Prostate gland (tissue), 2 donors: ENCODE results near the gene AP1S3. TPM values are rescaled to one million over a fixed set of nuclear protein-coding genes. Genes with fewer than 3 reads are reported as not detected.

ENCODE experiments used
- DNase-seq: peaks from one replicate; pipeline ENCODE4 v3.0.0-alpha.2; 2019; ENCODE audit warnings: low spot score
- H3K27ac ChIP-seq, 2 donors: fragments of 200-600 bp; sonication (generic); 2 replicates each; pipeline ENCODE4 v1.5.1; 2017 to 2019
- H3K27me3 ChIP-seq: fragments of 200-600 bp; sonication (generic); replicated peaks from 2 replicates; pipeline ENCODE4 v1.5.1; 2019; ENCODE audit not compliant: insufficient read depth
- H3K36me3 ChIP-seq, 2 donors: fragments of 200-600 bp; sonication (generic); 1 replicate in 1 of 2; 2 replicates in 1 of 2; pipeline versions ENCODE4 v1.5.1 to v1.8.1; 2017 to 2019
- H3K4me1 ChIP-seq: fragments of 200-600 bp; sonication (generic); replicated peaks from 2 replicates; pipeline ENCODE4 v1.5.1; 2019
- H3K4me3 ChIP-seq, 2 donors: fragments of 200-600 bp; sonication (generic); 2 replicates each; pipeline ENCODE4 v1.5.1; 2017 to 2019
- H3K9me3 ChIP-seq: fragments of 200-600 bp; sonication (generic); 2 replicates; pipeline ENCODE4 v1.5.1; 2017
- CTCF ChIP-seq, 4 experiments: fragments of 200-600 bp in 2 of 4; fragments of 450-650 bp in 2 of 4; sonication (generic) in 2 of 4; IDR thresholded peaks; 1 replicate in 3 of 4; 2 replicates in 1 of 4; pipeline ENCODE4 v1.5.1; 2016 to 2019; ENCODE audit warnings: antibody characterized with exemption in 4 of 4, mild to moderate bottlenecking in 2 of 4, moderate library complexity in 2 of 4
- POLR2A ChIP-seq: fragments of 450-650 bp; IDR thresholded peaks from one replicate; pipeline ENCODE4 v1.6.1; 2016; ENCODE audit warnings: antibody characterized with exemption, mild to moderate bottlenecking
- POLR2AphosphoS5 ChIP-seq: sonication (generic); formaldehyde crosslinking; IDR thresholded peaks from one replicate; pipeline ENCODE4 v1.6.1; 2017; ENCODE audit warnings: antibody characterized with exemption
- WGBS: methylation state at CpG from one replicate; pipeline ENCODE4 v1.1.5; 2018; 5-methylcytosine and 5-hydroxymethylcytosine counted together
- intact Hi-C: fragments of 100-400 bp; cut with DNase I; formaldehyde crosslinking; loops from one replicate; pipeline ENCODE4 v1.14.2; 2022
- total RNA-seq, 2 donors: library from RNA; depleted of rRNA; stranded (reverse); fragments of >200 nt; gene quantifications; one replicate each; pipeline ENCODE4 v1.1.0, GENCODE V29; 2016

AP1S3 gene
- total RNA-seq, 2 donors from 2014 or later, result 2.7 to 7.7 TPM

- TF ChIP-seq POLR2A (no peak), POLR2AphosphoS5 (no peak), CTCF (IDR thresholded peaks at IDR 0.05) (no peak)
- 83% methylated on average over 7 of the region's 7 CpGs for WGBS
- H3K4me1 ChIP-seq, result no peaks in the 10 kb centered on the region
- H3K9me3 ChIP-seq, result no peaks in the 10 kb centered on the region
- intact Hi-C loops, result no loop called here
- DNase-seq, result no peak
- no peaks in the 10 kb centered on the region for H3K27me3 ChIP-seq
- no peak overlapping the region for H3K4me3 ChIP-seq
- H3K36me3 ChIP-seq, result no peaks in the 10 kb centered on the region
- H3K27ac ChIP-seq, result no peak overlapping the region
Observed at GRCh38 chr2:223779877-223780276, 57.5 kb downstream of the AP1S3 start.

- Histone ChIP-seq H3K27me3 (no peaks in the 10 kb centered on the region), H3K36me3 (no peaks in the 10 kb centered on the region), H3K9me3 (no peaks in the 10 kb centered on the region), H3K4me1 (no peaks in the 10 kb centered on the region), H3K27ac (no peak overlapping the region), H3K4me3 (no peak overlapping the region)
- TF ChIP-seq CTCF (IDR thresholded peaks at IDR 0.05) (no peak), POLR2A (no peak), POLR2AphosphoS5 (no peak)
- intact Hi-C loops, result no loop called here
- WGBS, result 91% methylated on average over 8 of the region's 8 CpGs
- no peak for DNase-seq
Observed at GRCh38 chr2:223774193-223774592, 63.2 kb downstream of the AP1S3 start.

GRCh38 chr2:223772363-223772762 lies 65.0 kb downstream of the AP1S3 start:
- TF ChIP-seq POLR2A, result no peak
- no peak for TF ChIP-seq CTCF (IDR thresholded peaks at IDR 0.05)
- no peak for TF ChIP-seq POLR2AphosphoS5
- 50% methylated on average over 3 of the region's 3 CpGs for WGBS

DNA sequence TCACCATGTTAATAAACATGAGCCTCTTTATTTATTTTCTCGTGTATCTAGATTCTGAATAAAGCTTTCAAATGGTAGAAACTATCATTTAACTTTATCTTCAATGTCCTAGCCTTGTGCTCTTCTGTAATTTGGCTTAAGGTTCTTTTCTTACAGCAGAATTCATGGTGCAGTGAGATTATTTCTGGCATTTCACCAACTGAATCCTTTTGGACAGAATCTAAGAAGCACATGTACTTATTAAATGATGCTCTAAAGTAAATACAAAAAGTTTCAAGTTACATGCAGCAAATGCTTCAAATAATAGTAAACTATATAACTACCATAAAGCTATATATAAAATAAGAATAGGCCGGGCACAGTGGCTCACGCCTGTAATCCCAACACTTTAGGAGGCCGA lies 65.9 kb downstream of the AP1S3 start:
- DNase-seq, result no peak
- Histone ChIP-seq H3K27me3 (no peaks in the 10 kb centered on the region), H3K27ac (no peak overlapping the region), H3K4me3 (no peak overlapping the region), H3K9me3 (no peaks in the 10 kb centered on the region), H3K4me1 (no peaks in the 10 kb centered on the region), H3K36me3 (no peaks in the 10 kb centered on the region)
- 51% methylated on average over 4 of the region's 4 CpGs for WGBS
- intact Hi-C loops, result no loop called here
- no peak for TF ChIP-seq CTCF (IDR thresholded peaks at IDR 0.05)
- TF ChIP-seq POLR2AphosphoS5, result no peak
- TF ChIP-seq POLR2A, result no peak

More at GRCh38 chr2:223772363-223772762, 65.0 kb downstream of the AP1S3 start:
- Histone ChIP-seq H3K4me3 (no peak overlapping the region), H3K27ac (no peak overlapping the region), H3K9me3 (no peaks in the 10 kb centered on the region), H3K4me1 (no peaks in the 10 kb centered on the region), H3K27me3 (no peaks in the 10 kb centered on the region), H3K36me3 (no peaks in the 10 kb centered on the region)
- DNase-seq, result no peak
- intact Hi-C loops, result no loop called here

GRCh38 chr2:223768179-223768578 lies 69.2 kb downstream of the AP1S3 start:
- no peak for DNase-seq
- no peak for TF ChIP-seq POLR2A
- no peak for TF ChIP-seq CTCF (IDR thresholded peaks at IDR 0.05)
- no peak for TF ChIP-seq POLR2AphosphoS5
- no peaks in the 10 kb centered on the region for H3K9me3 ChIP-seq
- WGBS, result 84% methylated on average over 3 of the region's 3 CpGs
- H3K27ac ChIP-seq, result no peak overlapping the region
- H3K27me3 ChIP-seq, result no peaks in the 10 kb centered on the region
- no peaks in the 10 kb centered on the region for H3K36me3 ChIP-seq
- H3K4me3 ChIP-seq, result no peak overlapping the region
- intact Hi-C loops, result no loop called here
- no peaks in the 10 kb centered on the region for H3K4me1 ChIP-seq
